ENCODE measurements around the gene MT1H. TPM values are rescaled to one million over a fixed set of nuclear protein-coding genes. Genes with fewer than 3 reads are reported as not detected.
A peak's percentile ranks its signal among the peaks of the same experiment; 100 is the strongest.

Gene MT1H
- total and polyA plus RNA-seq, 2 of the 13 experiments (the other 11 are each of a cell fraction or from before 2014, with no cell fraction given), result 0.60 TPM; not detected in 1

DNA sequence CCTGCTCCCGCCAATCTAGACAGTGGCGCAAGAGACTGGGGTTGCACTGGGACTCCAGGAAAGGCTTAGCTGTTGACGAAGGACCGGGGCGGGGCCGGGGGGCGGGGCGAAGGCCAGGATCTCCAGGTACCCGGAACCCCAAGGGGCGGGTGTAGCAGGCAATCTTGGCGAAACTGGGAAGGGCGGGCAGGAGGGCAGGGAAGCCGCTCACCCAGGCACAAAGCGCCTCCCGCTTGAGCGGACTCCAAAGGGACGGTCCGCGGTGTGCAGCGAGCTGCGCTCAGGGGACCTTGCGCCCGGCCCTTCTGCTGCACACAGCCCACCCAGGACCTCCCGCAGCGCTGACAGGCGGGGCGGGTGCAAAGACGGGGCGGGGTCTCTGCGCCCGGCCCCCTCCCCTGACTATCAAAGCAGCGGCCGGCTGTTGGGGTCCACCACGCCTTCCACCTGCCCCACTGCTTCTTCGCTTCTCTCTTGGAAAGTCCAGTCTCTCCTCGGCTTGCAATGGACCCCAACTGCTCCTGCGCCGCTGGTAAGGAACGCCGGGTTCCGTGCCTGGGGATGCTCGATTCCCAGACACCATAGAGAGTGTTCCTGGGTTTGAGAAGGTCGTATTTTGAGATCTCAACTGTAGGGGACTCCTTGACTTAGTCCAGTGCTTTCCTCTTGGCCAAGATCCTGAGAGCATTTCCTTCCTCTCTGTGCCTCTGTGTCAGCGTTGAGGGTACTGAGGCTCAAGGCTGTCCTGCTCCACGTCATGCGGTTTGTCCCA is 11.9 kb upstream of the MT1H start, which contains the start of gene MT1F (continued):
- TF ChIP-seq RCOR2 (CRISPR knock-in tag; IDR thresholded peaks at IDR 0.05) (0 out of 2 replicates have a peak, but pooled peaks have one; percentile 19), ZSCAN21 (CRISPR knock-in tag; IDR thresholded peaks at IDR 0.05; ENCODE audit: borderline replicate concordance) (peak; percentile 56; the same call in 1 of the 2 replicates), ZNF292 (CRISPR knock-in tag; IDR thresholded peaks at IDR 0.05; ENCODE audit: borderline replicate concordance, low read depth) (no peak; the same call in 1 of the 2 replicates), SAP130 (CRISPR knock-in tag; IDR thresholded peaks at IDR 0.05; ENCODE audit: low read depth) (peak; percentile 53), AKAP8 (CRISPR knock-in tag; IDR thresholded peaks at IDR 0.05) (0 out of 2 replicates have a peak, but pooled peaks have one; percentile 74), POGZ (CRISPR knock-in tag; IDR thresholded peaks at IDR 0.05) (peak; percentile 74), SP1 (IDR thresholded peaks at IDR 0.05) (no peak), SP1 (CRISPR knock-in tag; IDR thresholded peaks at IDR 0.05) (peak; percentile 13; the same call in 1 of the 2 replicates), ZNF205 (CRISPR knock-in tag; IDR thresholded peaks at IDR 0.05) (0 out of 2 replicates have a peak, but pooled peaks have one; percentile 41), ZNF335 (CRISPR knock-in tag; IDR thresholded peaks at IDR 0.05) (no peak), FOXA3 (CRISPR knock-in tag; IDR thresholded peaks at IDR 0.05) (0 out of 2 replicates have a peak, but pooled peaks have one; percentile 18), ZNF766 (CRISPR knock-in tag; IDR thresholded peaks at IDR 0.05; ENCODE audit: borderline replicate concordance) (0 out of 2 replicates have a peak, but pooled peaks have one; percentile 36), POLR2G (IDR thresholded peaks at IDR 0.05; ENCODE audit: low read depth, low read length) (peak; percentile 67; the same call in 1 of the 2 replicates), ZNF737 (CRISPR knock-in tag; IDR thresholded peaks at IDR 0.05; ENCODE audit: borderline replicate concordance) (no peak), SMARCC2 (IDR thresholded peaks at IDR 0.05) (no peak)
- TF ChIP-seq, protein P1, sequence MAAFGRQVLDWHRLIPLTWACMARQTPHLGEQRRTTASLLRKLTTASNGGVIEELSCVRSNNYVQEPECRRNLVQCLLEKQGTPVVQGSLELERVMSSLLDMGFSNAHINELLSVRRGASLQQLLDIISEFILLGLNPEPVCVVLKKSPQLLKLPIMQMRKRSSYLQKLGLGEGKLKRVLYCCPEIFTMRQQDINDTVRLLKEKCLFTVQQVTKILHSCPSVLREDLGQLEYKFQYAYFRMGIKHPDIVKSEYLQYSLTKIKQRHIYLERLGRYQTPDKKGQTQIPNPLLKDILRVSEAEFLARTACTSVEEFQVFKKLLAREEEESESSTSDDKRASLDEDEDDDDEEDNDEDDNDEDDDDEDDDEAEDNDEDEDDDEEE (CRISPR knock-in tag; IDR thresholded peaks at IDR 0.05), result 0 out of 2 replicates have a peak, but pooled peaks have one; percentile 28
- TF ChIP-seq, protein P2, sequence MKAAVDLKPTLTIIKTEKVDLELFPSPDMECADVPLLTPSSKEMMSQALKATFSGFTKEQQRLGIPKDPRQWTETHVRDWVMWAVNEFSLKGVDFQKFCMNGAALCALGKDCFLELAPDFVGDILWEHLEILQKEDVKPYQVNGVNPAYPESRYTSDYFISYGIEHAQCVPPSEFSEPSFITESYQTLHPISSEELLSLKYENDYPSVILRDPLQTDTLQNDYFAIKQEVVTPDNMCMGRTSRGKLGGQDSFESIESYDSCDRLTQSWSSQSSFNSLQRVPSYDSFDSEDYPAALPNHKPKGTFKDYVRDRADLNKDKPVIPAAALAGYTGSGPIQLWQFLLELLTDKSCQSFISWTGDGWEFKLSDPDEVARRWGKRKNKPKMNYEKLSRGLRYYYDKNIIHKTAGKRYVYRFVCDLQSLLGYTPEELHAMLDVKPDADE (CRISPR knock-in tag; IDR thresholded peaks at IDR 0.05), result peak; percentile 30; the same call in 1 of the 2 replicates
- TF ChIP-seq, protein P3, sequence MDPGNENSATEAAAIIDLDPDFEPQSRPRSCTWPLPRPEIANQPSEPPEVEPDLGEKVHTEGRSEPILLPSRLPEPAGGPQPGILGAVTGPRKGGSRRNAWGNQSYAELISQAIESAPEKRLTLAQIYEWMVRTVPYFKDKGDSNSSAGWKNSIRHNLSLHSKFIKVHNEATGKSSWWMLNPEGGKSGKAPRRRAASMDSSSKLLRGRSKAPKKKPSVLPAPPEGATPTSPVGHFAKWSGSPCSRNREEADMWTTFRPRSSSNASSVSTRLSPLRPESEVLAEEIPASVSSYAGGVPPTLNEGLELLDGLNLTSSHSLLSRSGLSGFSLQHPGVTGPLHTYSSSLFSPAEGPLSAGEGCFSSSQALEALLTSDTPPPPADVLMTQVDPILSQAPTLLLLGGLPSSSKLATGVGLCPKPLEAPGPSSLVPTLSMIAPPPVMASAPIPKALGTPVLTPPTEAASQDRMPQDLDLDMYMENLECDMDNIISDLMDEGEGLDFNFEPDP (CRISPR knock-in tag; conservative IDR thresholded peaks at IDR 0.05), result 0 out of 2 replicates have a peak, but pooled peaks have one; percentile 75
- TF ChIP-seq, protein P4, sequence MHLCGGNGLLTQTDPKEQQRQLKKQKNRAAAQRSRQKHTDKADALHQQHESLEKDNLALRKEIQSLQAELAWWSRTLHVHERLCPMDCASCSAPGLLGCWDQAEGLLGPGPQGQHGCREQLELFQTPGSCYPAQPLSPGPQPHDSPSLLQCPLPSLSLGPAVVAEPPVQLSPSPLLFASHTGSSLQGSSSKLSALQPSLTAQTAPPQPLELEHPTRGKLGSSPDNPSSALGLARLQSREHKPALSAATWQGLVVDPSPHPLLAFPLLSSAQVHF (CRISPR knock-in tag; IDR thresholded peaks at IDR 0.05), result no peak
- TF ChIP-seq, protein P5, sequence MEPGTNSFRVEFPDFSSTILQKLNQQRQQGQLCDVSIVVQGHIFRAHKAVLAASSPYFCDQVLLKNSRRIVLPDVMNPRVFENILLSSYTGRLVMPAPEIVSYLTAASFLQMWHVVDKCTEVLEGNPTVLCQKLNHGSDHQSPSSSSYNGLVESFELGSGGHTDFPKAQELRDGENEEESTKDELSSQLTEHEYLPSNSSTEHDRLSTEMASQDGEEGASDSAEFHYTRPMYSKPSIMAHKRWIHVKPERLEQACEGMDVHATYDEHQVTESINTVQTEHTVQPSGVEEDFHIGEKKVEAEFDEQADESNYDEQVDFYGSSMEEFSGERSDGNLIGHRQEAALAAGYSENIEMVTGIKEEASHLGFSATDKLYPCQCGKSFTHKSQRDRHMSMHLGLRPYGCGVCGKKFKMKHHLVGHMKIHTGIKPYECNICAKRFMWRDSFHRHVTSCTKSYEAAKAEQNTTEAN (CRISPR knock-in tag; conservative IDR thresholded peaks at IDR 0.05), result 0 out of 2 replicates have a peak, but pooled peaks have one; percentile 43
- TF ChIP-seq, protein P6, sequence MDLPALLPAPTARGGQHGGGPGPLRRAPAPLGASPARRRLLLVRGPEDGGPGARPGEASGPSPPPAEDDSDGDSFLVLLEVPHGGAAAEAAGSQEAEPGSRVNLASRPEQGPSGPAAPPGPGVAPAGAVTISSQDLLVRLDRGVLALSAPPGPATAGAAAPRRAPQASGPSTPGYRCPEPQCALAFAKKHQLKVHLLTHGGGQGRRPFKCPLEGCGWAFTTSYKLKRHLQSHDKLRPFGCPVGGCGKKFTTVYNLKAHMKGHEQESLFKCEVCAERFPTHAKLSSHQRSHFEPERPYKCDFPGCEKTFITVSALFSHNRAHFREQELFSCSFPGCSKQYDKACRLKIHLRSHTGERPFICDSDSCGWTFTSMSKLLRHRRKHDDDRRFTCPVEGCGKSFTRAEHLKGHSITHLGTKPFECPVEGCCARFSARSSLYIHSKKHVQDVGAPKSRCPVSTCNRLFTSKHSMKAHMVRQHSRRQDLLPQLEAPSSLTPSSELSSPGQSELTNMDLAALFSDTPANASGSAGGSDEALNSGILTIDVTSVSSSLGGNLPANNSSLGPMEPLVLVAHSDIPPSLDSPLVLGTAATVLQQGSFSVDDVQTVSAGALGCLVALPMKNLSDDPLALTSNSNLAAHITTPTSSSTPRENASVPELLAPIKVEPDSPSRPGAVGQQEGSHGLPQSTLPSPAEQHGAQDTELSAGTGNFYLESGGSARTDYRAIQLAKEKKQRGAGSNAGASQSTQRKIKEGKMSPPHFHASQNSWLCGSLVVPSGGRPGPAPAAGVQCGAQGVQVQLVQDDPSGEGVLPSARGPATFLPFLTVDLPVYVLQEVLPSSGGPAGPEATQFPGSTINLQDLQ (CRISPR knock-in tag; IDR thresholded peaks at IDR 0.05), result 0 out of 2 replicates have a peak, but pooled peaks have one; percentile 49

Measured in HepG2 (cell line).